ENCODE measurements around the gene CCNY. TPM values are rescaled to one million over a fixed set of nuclear protein-coding genes. Genes with fewer than 3 reads are reported as not detected.
A peak's percentile ranks its signal among the peaks of the same experiment; 100 is the strongest.

The CCNY gene
- total and polyA plus RNA-seq, 2 of the 4 experiments (the other 2 are of a cell fraction), result 38.0 to 131 TPM

DNA sequence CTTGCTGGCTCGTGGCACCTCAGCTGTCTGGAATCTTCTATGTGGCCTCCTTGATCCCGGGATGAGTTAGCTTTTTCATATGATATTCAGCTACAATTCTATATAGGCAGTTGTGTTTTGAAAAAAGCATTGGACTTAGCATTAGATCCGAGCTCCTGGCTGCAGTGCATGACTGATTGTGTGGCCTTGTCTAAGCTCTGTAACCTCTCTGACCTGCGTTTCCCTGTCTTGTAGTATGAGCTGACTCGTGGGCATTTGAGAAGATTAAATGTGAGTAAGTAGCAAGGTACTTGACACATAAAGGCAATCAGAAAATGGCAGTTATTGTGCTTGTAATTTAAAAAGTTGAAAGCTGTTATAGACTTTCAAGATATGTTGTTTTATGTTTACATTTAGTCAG is 85.9 kb downstream of the CCNY start:
- Histone ChIP-seq H3K18ac (ENCODE audit: low read depth, low read length) (peak overlapping the region; percentile 87), H2AK5ac (ENCODE audit: low read depth, low read length) (peak overlapping the region; percentile 53; the same call in 1 of the 2 replicates), H4K5ac (ENCODE audit: low read depth, low read length) (peak overlapping the region; percentile 62), H3K9me3 (ENCODE audit: control insufficient read depth, insufficient read depth, low read length) (no peaks in the 10 kb centered on the region), H4K20me1 (ENCODE audit: insufficient read depth, low read length) (peaks cover 29% of the 10 kb centered on the region), H3K9me1 (ENCODE audit: insufficient read depth, low read length) (peaks cover 28% of the 10 kb centered on the region), H3K36me3 (ENCODE audit: control insufficient read depth, insufficient read depth, low read length) (no peaks in the 10 kb centered on the region), H4K8ac (ENCODE audit: low read depth in 2 of 2, low read length in 2 of 2) (peak overlapping the region in 1 of 2 experiments; percentile 11; a peak in 1 of 4 replicates), H2AK9ac (replicated peaks; ENCODE audit: low read depth, low read length, poor library complexity) (no peak overlapping the region), H3K4me1 (ENCODE audit: control insufficient read depth, insufficient read depth, low read length) (peaks cover 33% of the 10 kb centered on the region), H3K27ac (ENCODE audit: insufficient read depth, low read length) (peak overlapping the region; percentile 90), H4K91ac (ENCODE audit: insufficient read depth, low read depth, low read length) (peak overlapping the region; percentile 77), H3K56ac (ENCODE audit: extremely low read depth, insufficient read depth, low read length) (no peak overlapping the region), H2AFZ (replicated peaks; ENCODE audit: low read length, poor library complexity) (no peak overlapping the region), H2BK120ac (ENCODE audit: low read depth, low read length) (peak overlapping the region; percentile 71), H3K14ac (replicated peaks; ENCODE audit: low read depth, low read length) (peak overlapping the region; percentile 62), H2BK20ac (ENCODE audit: low read depth, low read length) (peak overlapping the region; percentile 31; the same call in 1 of the 2 replicates), H3K4ac (ENCODE audit: low read depth, low read length) (peak overlapping the region; percentile 77), H3K27me3 (ENCODE audit: control insufficient read depth, insufficient read depth, low read length) (no peaks in the 10 kb centered on the region), H2BK15ac (ENCODE audit: low read depth, low read length) (peak overlapping the region; percentile 26; the same call in 1 of the 3 replicates), H3K79me1 (ENCODE audit: low read depth in 1 of 2, low read length in 2 of 2) (peaks cover 39 to 74% of the 10 kb centered on the region in 2 experiments), H3K23ac (ENCODE audit: low read depth, low read length) (peak overlapping the region; percentile 69), H3K4me2 (ENCODE audit: low read depth, low read length) (peak overlapping the region; percentile 60), H3K4me3 (ENCODE audit: insufficient read depth, low read depth, low read length) (no peak overlapping the region), H3K9ac (ENCODE audit: low read depth, low read length) (peak overlapping the region; percentile 25), H2BK5ac (ENCODE audit: low read depth, low read length, poor library complexity, severe bottlenecking) (peak overlapping the region; percentile 87)
- intact Hi-C loops (cut with micrococcal nuclease), result loop anchor here (5.0 to 10.0 kb wide), 2 partner anchors 93 to 185 kb away; partner anchors contain the start of gene GJD4
- POLR2A ChIA-PET (ENCODE audit: unreplicated experiment), result interaction anchor here (0.6 kb wide), 1 partner anchor 62 kb away, joined by 3 read pairs; no protein-coding TSS in a partner anchor
- CTCF ChIA-PET, result no interaction called here
- TF ChIP-seq MAZ (IDR thresholded peaks at IDR 0.05; ENCODE audit: borderline replicate concordance, low read depth, low read length) (no peak), USF2 (IDR thresholded peaks at IDR 0.05; ENCODE audit: low read depth, low read length) (no peak), POLR2A (IDR thresholded peaks at IDR 0.05; ENCODE audit: low read depth, low read length) (no peak), MXI1 (IDR thresholded peaks at IDR 0.05; ENCODE audit: borderline replicate concordance, low read depth, low read length) (no peak), CHD1 (IDR thresholded peaks at IDR 0.05; ENCODE audit: low read depth, low read length) (no peak), NFE2L2 (IDR thresholded peaks at IDR 0.05; ENCODE audit: low read depth, low read length) (no peak), RAD21 (IDR thresholded peaks at IDR 0.05; ENCODE audit: low read length) (no peak), RFX5 (IDR thresholded peaks at IDR 0.05; ENCODE audit: low read depth, low read length) (no peak), RCOR1 (IDR thresholded peaks at IDR 0.05; ENCODE audit: insufficient replicate concordance, low read length) (no peak), MAFK (IDR thresholded peaks at IDR 0.05; ENCODE audit: low read depth, low read length) (no peak), FOS (IDR thresholded peaks at IDR 0.05; ENCODE audit: low read depth, low read length) (no peak), CTCF (conservative IDR thresholded peaks at IDR 0.05; ENCODE audit: low read depth, low read length) (no peak)
- no TSS peak for BruUV-seq (replicated peaks)
- dilution Hi-C loops (cut with HindIII; ENCODE audit: low sequenced_read_pairs, unreplicated experiment), result no loop called here
- DNase-seq, result peak; percentile 27
- in situ Hi-C loops (cut with MboI; ENCODE audit: low sequenced_read_pairs), result no loop called here
- no peak for ATAC-seq (ENCODE audit: low read depth)
- WGBS, 2 experiments (ENCODE audit: extremely low coverage in 2 of 2, insufficient read length in 1 of 2), result 14% methylated on average over 3 of the region's 5 CpGs; no CpG with 5 or more reads in 1 of the 2 experiments
